Activated CD8-positive, alpha-beta T cell treated with anti-CD3 and anti-CD28 coated beads for 36 hours (primary cell): ENCODE data around the gene SMTNL2. TPM values are rescaled to one million over a fixed set of nuclear protein-coding genes. Genes with fewer than 3 reads are reported as not detected.

ENCODE experiments used
- ATAC-seq: fragments of 200-7000 bp; cut with Tn5 transposase; one replicate; pipeline ENCODE4 v1.10.0; 2021; ENCODE audit warnings: mild to moderate bottlenecking, moderate library complexity
- CTCF ChIA-PET: fragments of 350-600 bp; sonication (Branson Sonifier 250); formaldehyde crosslinking; loops from one replicate; lab custom pipeline; 2021; ENCODE audit warnings: antibody characterized with exemption; lab: Charles Lee
- POLR2A ChIA-PET: fragments of 350-600 bp; sonication (Branson Sonifier 250); formaldehyde crosslinking; loops from one replicate; lab custom pipeline; 2021; ENCODE audit warnings: antibody characterized with exemption; lab: Charles Lee
- DNase-seq: peaks from one replicate; pipeline ENCODE4 v3.0.0-alpha.2; 2020
- H3K27ac Mint-ChIP-seq: one replicate; pipeline ENCODE4 v1.8.0; 2021; ENCODE audit warnings: mild to moderate bottlenecking, mixed read lengths
- H3K27me3 Mint-ChIP-seq: one replicate; pipeline ENCODE4 v1.8.0; 2021; ENCODE audit warnings: mixed read lengths
- H3K36me3 Mint-ChIP-seq: one replicate; pipeline ENCODE4 v1.8.0; 2021; ENCODE audit warnings: low read depth, mixed read lengths
- H3K4me1 Mint-ChIP-seq: one replicate; pipeline ENCODE4 v1.8.0; 2021; ENCODE audit warnings: low read depth, mixed read lengths
- H3K4me3 Mint-ChIP-seq: one replicate; pipeline ENCODE4 v1.8.0; 2021; ENCODE audit warnings: mild to moderate bottlenecking, moderate library complexity, mixed read lengths
- H3K9me3 Mint-ChIP-seq: one replicate; pipeline ENCODE4 v1.8.0; 2021; ENCODE audit warnings: mixed read lengths
- intact Hi-C: fragments of 100-400 bp; cut with micrococcal nuclease; formaldehyde crosslinking; loops from one replicate; pipeline ENCODE4 v1.10.0; 2022
- total RNA-seq, 2 experiments: library from RNA; stranded (reverse); gene quantifications; one replicate each; pipeline ENCODE4 v1.2.3, GENCODE V29; 2021
- TF ChIP-seq, protein P1 (sequence below): fragments of 200-600 bp; IDR thresholded peaks from one replicate; pipeline ENCODE4 v1.8.0; 2022; ENCODE audit warnings: antibody characterized with exemption, mild to moderate bottlenecking

SMTNL2 gene
- total RNA-seq, 2 experiments from 2014 or later: not detected

DNA sequence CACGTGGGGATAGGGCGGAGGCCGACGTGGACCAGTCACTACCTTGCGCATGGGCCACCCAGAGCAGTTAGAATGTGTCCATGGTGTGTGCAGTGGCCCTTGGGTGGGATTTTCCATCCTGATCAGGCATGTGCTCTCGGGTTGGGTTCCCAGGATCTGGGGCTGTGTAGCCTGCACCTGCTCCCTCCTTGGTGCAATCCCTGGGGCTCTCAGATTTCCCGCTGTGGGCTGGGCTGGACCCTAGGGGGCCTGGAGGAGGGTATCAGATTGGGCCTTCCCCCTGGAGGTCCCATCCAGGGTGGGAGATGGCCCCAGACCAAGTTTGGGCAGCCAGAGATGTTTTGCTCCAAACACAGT is 1.3 kb downstream of the SMTNL2 start:
- CTCF ChIA-PET: interaction anchor here (1.7 to 2.1 kb wide), 2 partner anchors 18 to 19 kb away, joined by 6 to 12 read pairs; no protein-coding TSS in a partner anchor
- intact Hi-C loops: no loop called here
- Mint-ChIP-seq H3K27ac (no peak overlapping the region), H3K4me3 (no peak overlapping the region), H3K9me3 (no peaks in the 10 kb centered on the region), H3K27me3 (peaks cover 39% of the 10 kb centered on the region), H3K4me1 (peaks cover 6% of the 10 kb centered on the region), H3K36me3 (no peaks in the 10 kb centered on the region)
- TF ChIP-seq, protein P1, sequence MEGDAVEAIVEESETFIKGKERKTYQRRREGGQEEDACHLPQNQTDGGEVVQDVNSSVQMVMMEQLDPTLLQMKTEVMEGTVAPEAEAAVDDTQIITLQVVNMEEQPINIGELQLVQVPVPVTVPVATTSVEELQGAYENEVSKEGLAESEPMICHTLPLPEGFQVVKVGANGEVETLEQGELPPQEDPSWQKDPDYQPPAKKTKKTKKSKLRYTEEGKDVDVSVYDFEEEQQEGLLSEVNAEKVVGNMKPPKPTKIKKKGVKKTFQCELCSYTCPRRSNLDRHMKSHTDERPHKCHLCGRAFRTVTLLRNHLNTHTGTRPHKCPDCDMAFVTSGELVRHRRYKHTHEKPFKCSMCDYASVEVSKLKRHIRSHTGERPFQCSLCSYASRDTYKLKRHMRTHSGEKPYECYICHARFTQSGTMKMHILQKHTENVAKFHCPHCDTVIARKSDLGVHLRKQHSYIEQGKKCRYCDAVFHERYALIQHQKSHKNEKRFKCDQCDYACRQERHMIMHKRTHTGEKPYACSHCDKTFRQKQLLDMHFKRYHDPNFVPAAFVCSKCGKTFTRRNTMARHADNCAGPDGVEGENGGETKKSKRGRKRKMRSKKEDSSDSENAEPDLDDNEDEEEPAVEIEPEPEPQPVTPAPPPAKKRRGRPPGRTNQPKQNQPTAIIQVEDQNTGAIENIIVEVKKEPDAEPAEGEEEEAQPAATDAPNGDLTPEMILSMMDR: no peak
- DNase-seq: no peak
- ATAC-seq: no peak
- POLR2A ChIA-PET: no interaction called here

DNA sequence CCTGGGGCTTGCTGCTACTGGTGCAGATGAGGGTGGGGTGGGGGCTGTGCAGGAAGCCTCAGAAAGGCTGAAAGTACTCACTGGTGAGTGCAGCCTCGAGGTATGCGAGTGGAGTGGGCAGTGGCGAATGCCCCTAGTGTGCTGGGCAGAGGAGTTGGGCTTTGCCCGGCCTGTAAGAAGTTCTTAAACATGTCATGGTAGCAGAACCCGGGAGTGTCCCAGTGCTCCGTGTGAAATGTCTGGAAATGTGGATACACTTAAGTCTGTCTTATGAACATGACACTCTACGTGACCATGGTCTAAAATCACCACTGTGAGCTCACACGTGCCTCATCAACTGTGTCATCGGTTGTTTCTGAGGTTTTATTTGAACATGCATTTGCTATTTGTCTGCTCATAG is 1.7 kb downstream of the SMTNL2 start:
- no peak overlapping the region for H3K27ac Mint-ChIP-seq
- H3K4me1 Mint-ChIP-seq: peaks cover 6% of the 10 kb centered on the region
- intact Hi-C loops: no loop called here
- H3K9me3 Mint-ChIP-seq: no peaks in the 10 kb centered on the region
- no peak overlapping the region for H3K4me3 Mint-ChIP-seq
- CTCF ChIA-PET: interaction anchor here (1.1 to 2.1 kb wide), 3 partner anchors 10 to 21 kb away, joined by 3 to 12 read pairs (median 5); no protein-coding TSS in a partner anchor
- POLR2A ChIA-PET: interaction anchor here (0.6 to 0.9 kb wide), 2 partner anchors 33 to 225 kb away, joined by 3 to 5 read pairs; no protein-coding TSS in a partner anchor
- H3K36me3 Mint-ChIP-seq: no peaks in the 10 kb centered on the region
- no peak for ATAC-seq
- TF ChIP-seq, protein P1: no peak
- DNase-seq: no peak
- H3K27me3 Mint-ChIP-seq: peaks cover 39% of the 10 kb centered on the region

DNA sequence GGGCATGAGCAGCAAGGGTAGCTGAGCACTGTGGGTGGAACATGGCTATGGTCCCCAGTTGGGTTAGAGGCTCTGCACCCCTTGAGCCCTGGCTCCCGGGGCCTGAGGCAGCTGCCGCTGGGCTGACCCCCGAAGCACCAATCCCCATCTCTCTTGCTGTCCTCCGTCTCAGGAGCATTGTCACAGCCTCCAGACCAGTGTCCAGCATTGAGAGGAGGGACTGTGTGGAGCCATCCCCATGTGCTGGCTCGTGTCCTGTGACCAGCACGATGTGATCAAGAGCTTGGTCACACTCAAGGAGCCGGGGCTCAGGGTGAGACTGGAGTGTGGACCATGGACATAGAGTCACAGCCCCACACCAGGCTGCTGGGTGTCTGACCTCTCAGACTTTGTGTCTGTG is 2.9 kb downstream of the SMTNL2 start:
- intact Hi-C loops: no loop called here
- Mint-ChIP-seq H3K4me1 (peaks cover 6% of the 10 kb centered on the region), H3K36me3 (no peaks in the 10 kb centered on the region), H3K27ac (no peak overlapping the region), H3K9me3 (no peaks in the 10 kb centered on the region), H3K4me3 (no peak overlapping the region), H3K27me3 (peaks cover 32% of the 10 kb centered on the region)
- TF ChIP-seq, protein P1: no peak
- ChIA-PET CTCF (interaction anchor here (1.1 to 2.1 kb wide), 3 partner anchors 8 to 22 kb away, joined by 3 to 12 read pairs (median 5); no protein-coding TSS in a partner anchor), POLR2A (interaction anchor here (0.9 to 1.2 kb wide), 2 partner anchors 13 to 59 kb away, joined by 3 to 4 read pairs; no protein-coding TSS in a partner anchor)
- DNase-seq (no peak), ATAC-seq (no peak)

DNA sequence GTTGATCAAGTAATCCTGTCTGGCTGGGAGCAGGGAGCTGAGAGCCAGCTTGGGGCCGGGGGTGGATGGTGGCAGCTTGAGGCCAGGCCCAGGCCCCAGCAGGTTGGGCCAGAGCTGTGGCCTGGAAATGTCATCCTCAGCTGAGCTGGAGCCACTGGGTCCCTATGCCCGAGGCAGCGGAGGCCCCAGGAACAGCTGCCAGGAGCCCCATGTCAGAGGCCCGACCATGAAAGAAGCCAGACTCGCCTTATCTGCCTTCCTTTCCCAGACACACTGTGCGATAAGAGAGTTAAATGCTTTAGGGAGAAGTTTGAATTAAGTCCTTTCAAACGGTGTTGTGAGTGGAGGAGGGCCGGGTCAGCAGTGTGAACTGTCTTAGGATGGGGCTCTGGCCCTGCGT is 3.5 kb downstream of the SMTNL2 start:
- Mint-ChIP-seq H3K36me3 (no peaks in the 10 kb centered on the region), H3K27me3 (peaks cover 28% of the 10 kb centered on the region), H3K4me3 (no peak overlapping the region), H3K4me1 (peaks cover 6% of the 10 kb centered on the region), H3K9me3 (no peaks in the 10 kb centered on the region), H3K27ac (no peak overlapping the region)
- ChIA-PET CTCF (interaction anchor here (2.1 kb wide), 1 partner anchor 21 kb away, joined by 12 read pairs; no protein-coding TSS in a partner anchor), POLR2A (interaction anchor here (0.9 to 1.2 kb wide), 2 partner anchors 13 to 59 kb away, joined by 3 to 4 read pairs; no protein-coding TSS in a partner anchor)
- TF ChIP-seq, protein P1: no peak
- ATAC-seq: no peak
- intact Hi-C loops: no loop called here
- DNase-seq: no peak

DNA sequence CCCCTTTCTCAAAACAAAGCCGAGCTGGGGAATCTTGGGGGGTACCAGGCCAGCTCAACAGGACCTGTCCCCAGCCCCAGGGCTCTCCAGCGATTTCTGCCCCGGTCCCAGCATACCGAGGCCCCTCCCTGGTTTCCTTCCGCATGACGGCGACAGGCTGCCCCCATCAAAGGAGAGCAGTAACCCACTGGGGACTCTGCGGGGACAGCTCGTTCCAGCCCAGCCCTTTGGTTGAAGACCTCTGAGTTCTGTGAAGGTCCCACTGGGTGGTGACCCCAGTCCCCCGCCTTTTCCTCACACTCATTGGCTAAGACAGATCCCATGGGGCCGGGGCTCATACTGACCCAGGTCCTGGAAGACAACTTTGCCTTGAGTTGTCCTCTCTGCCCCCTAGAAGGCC is 4.1 kb downstream of the SMTNL2 start:
- H3K4me3 Mint-ChIP-seq: no peak overlapping the region
- no peaks in the 10 kb centered on the region for H3K36me3 Mint-ChIP-seq
- H3K27ac Mint-ChIP-seq: no peak overlapping the region
- TF ChIP-seq, protein P1: no peak
- ATAC-seq: no peak
- no peak for DNase-seq
- H3K9me3 Mint-ChIP-seq: no peaks in the 10 kb centered on the region
- POLR2A ChIA-PET: no interaction called here
- CTCF ChIA-PET: no interaction called here
- H3K27me3 Mint-ChIP-seq: peaks cover 22% of the 10 kb centered on the region
- H3K4me1 Mint-ChIP-seq: peaks cover 6% of the 10 kb centered on the region
- intact Hi-C loops: no loop called here
